Measurements from ENCODE around the gene UNC50. TPM values are rescaled to one million over a fixed set of nuclear protein-coding genes. Genes with fewer than 3 reads are reported as not detected.

UNC50 gene
- total RNA-seq, 1 donor from 2014 or later, result 41.8 TPM

DNA sequence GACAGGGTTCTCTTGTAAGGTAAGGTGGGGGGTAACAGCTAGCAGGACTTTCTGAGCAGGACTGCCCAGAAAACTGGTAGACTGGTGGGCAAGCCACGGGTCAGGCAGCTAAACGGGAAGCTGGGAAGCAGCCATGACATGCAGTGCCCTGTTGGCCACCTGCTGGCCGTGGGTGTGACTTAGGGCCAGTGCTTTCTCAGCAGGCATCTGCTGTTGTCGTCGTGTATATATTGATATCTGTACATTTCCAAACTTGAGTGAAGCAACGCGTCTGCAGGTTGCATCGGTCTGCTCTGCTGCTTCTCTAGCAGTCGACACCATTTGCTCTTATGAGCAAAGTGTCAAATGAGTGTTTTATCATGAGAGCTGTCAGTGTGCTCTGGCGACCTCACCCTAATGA lies 31.1 kb upstream of the UNC50 start:
- Mint-ChIP-seq H3K27ac (ENCODE audit: unreplicated experiment) (no peak overlapping the region), H3K36me3 (ENCODE audit: low read depth) (peaks cover 10% of the 10 kb centered on the region), H3K4me3 (ENCODE audit: unreplicated experiment) (no peak overlapping the region), H3K27me3 (ENCODE audit: low read depth) (no peaks in the 10 kb centered on the region), H3K4me1 (ENCODE audit: low read depth) (no peaks in the 10 kb centered on the region), H3K9me3 (ENCODE audit: low read depth) (no peaks in the 10 kb centered on the region)
- TF ChIP-seq, protein P1, sequence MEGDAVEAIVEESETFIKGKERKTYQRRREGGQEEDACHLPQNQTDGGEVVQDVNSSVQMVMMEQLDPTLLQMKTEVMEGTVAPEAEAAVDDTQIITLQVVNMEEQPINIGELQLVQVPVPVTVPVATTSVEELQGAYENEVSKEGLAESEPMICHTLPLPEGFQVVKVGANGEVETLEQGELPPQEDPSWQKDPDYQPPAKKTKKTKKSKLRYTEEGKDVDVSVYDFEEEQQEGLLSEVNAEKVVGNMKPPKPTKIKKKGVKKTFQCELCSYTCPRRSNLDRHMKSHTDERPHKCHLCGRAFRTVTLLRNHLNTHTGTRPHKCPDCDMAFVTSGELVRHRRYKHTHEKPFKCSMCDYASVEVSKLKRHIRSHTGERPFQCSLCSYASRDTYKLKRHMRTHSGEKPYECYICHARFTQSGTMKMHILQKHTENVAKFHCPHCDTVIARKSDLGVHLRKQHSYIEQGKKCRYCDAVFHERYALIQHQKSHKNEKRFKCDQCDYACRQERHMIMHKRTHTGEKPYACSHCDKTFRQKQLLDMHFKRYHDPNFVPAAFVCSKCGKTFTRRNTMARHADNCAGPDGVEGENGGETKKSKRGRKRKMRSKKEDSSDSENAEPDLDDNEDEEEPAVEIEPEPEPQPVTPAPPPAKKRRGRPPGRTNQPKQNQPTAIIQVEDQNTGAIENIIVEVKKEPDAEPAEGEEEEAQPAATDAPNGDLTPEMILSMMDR (IDR thresholded peaks at IDR 0.05), result peak; percentile 39
- DNase-seq (ENCODE audit: low spot score), result no peak

DNA sequence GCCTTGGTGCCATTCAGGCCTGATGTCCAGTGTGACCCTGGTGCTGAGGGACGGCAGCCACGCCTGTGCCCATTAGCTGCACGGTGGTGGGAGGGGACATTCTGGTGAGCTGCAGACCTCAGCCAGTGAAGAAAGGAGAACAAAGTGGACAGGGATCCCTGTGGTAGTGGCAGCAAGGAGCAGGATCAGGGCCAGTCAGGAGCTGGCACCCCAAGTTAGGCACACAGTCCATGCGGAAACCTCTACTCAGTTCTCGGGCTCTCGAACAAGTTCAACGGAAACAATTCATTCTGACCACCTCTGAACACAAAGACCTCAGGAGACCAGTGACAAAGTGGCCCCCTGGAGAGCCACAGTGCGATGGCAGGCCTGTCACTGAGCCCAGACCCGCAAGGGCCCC lies 30.2 kb upstream of the UNC50 start:
- H3K36me3 Mint-ChIP-seq (ENCODE audit: low read depth), result peaks cover 15% of the 10 kb centered on the region
- no peak for DNase-seq (ENCODE audit: low spot score)
- H3K4me3 Mint-ChIP-seq (ENCODE audit: unreplicated experiment), result no peak overlapping the region
- no peaks in the 10 kb centered on the region for H3K4me1 Mint-ChIP-seq (ENCODE audit: low read depth)
- no peaks in the 10 kb centered on the region for H3K27me3 Mint-ChIP-seq (ENCODE audit: low read depth)
- no peak overlapping the region for H3K27ac Mint-ChIP-seq (ENCODE audit: unreplicated experiment)
- H3K9me3 Mint-ChIP-seq (ENCODE audit: low read depth), result no peaks in the 10 kb centered on the region
- TF ChIP-seq, protein P1 (IDR thresholded peaks at IDR 0.05), result no peak

DNA sequence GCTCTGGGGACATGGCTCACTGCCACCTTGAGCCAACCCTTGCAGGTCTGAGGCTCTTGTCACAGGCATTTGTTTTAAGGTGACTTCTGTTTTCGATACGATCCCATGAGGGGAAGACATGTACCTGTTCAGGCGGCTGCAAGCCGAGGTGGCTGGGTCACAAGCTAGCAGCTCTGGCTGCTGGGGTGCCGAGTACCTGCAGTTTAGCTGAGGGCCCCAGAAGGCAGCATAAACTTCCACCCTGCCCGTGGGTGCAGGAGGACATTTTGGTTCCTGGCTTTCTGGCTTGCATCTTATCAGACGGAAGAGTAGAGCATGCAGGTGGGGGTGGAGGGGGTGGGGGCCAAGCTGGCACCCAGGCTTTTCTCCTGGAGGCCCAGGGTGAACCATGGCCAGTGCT lies 28.5 kb upstream of the UNC50 start:
- H3K27me3 Mint-ChIP-seq (ENCODE audit: low read depth), result no peaks in the 10 kb centered on the region
- no peak overlapping the region for H3K4me3 Mint-ChIP-seq (ENCODE audit: unreplicated experiment)
- no peak overlapping the region for H3K27ac Mint-ChIP-seq (ENCODE audit: unreplicated experiment)
- TF ChIP-seq, protein P1 (IDR thresholded peaks at IDR 0.05), result no peak
- no peaks in the 10 kb centered on the region for H3K4me1 Mint-ChIP-seq (ENCODE audit: low read depth)
- DNase-seq (ENCODE audit: low spot score), result no peak
- H3K36me3 Mint-ChIP-seq (ENCODE audit: low read depth), result peaks cover 14% of the 10 kb centered on the region
- H3K9me3 Mint-ChIP-seq (ENCODE audit: low read depth), result no peaks in the 10 kb centered on the region

DNA sequence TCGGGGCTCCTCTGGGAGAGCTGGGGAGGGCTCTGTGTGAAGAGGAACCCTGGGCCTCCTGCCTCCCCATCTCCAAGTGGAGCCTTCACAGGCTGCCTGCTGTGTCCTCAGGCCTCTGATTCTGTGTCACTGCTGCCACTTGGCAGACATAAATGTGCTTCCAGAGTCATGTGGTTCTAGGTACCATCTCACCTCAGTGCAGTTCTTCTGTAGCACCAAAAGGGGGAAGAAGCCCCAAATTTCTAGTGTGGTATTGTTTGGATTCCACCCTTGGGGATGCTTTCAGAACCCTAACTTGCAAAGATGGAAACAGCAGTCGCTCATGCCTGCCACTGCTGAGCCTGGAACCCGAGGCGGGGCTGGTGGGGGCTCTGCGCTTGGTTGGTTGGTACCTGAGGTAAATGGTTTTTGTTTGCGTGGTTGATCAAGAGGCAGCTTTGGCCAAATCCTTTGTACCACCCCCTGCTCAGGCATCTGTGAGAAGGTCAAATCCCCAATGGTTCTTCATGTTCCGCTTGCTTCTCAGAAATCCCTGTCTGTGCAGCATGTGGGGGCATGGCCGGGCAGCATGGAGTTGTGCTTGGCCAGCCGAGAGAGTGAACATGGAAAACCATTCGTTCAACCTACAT lies 27.6 kb upstream of the UNC50 start:
- H3K27ac Mint-ChIP-seq (ENCODE audit: unreplicated experiment), result no peak overlapping the region

DNA sequence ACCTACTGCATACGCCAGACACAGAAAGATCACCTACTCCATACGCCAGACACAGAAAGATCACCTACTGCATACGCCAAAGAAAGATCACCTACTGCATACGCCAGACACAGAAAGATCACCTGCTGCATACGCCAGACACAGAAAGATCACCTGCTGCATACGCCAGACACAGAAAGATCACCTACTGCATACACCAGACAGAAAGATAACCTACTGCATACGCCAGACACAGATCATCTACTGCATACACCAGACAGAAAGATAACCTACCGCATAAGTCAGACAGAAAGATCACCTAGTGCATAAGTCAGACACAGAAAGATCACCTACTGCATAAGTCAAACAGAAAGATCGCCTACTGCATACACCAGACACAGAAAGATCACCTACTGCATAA lies 25.9 kb upstream of the UNC50 start:
- Mint-ChIP-seq H3K4me1 (ENCODE audit: low read depth) (no peaks in the 10 kb centered on the region), H3K27me3 (ENCODE audit: low read depth) (no peaks in the 10 kb centered on the region), H3K36me3 (ENCODE audit: low read depth) (peaks cover 14% of the 10 kb centered on the region), H3K27ac (ENCODE audit: unreplicated experiment) (no peak overlapping the region), H3K9me3 (ENCODE audit: low read depth) (no peaks in the 10 kb centered on the region), H3K4me3 (ENCODE audit: unreplicated experiment) (no peak overlapping the region)
- DNase-seq (ENCODE audit: low spot score), result no peak
- TF ChIP-seq, protein P1 (IDR thresholded peaks at IDR 0.05), result no peak

More for the DNA sequence above, 27.6 kb upstream of the UNC50 start:
- H3K4me3 Mint-ChIP-seq (ENCODE audit: unreplicated experiment), result no peak overlapping the region
- H3K4me1 Mint-ChIP-seq (ENCODE audit: low read depth), result no peaks in the 10 kb centered on the region
- H3K27me3 Mint-ChIP-seq (ENCODE audit: low read depth), result no peaks in the 10 kb centered on the region
- H3K36me3 Mint-ChIP-seq (ENCODE audit: low read depth), result peaks cover 11% of the 10 kb centered on the region
- H3K9me3 Mint-ChIP-seq (ENCODE audit: low read depth), result no peaks in the 10 kb centered on the region
- DNase-seq (ENCODE audit: low spot score), result no peak
- TF ChIP-seq, protein P1 (IDR thresholded peaks at IDR 0.05), result no peak

Data from chondrocyte (in vitro differentiated cells).